Measurements from ENCODE around the gene SUPT6H.
A peak's percentile ranks its signal among the peaks of the same experiment; 100 is the strongest.

The SUPT6H gene

DNA sequence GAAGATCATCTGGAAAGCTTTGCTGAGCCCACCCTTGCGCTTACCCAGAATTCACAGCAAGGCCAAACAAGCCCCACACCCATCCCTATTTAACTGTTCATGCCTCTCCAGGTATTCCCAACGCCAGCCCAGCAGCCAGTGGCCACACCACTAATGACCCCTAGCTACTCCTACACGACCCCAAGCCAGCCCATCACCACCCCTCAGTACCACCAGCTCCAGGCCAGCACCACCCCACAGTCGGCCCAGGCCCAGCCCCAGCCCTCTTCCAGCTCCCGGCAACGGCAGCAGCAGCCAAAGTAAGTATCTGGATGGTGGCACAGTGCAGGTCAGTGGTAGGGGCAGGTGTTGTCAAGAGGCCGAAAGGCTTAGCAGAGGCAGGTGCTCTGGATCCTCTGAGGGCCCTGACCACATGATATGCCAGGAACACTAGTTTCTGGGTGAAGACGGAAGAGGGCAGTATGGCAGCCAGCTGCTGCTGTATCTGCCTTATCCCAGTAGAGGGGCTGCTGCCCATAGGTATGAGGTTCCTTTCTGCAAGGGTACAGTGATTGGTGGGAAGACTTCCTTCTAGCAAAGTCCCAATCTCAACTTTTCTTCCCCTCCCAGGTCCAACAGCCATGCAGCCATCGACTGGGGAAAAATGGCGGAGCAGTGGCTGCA, 39.0 kb downstream of the SUPT6H start:
- no peak for DNase-seq (ENCODE audit: low read depth in 2 of 2)

GRCh38 chr17:28702026-28702751, 40.2 kb downstream of the SUPT6H start:
- DNase-seq (ENCODE audit: low read depth in 2 of 2), result no peak

DNA sequence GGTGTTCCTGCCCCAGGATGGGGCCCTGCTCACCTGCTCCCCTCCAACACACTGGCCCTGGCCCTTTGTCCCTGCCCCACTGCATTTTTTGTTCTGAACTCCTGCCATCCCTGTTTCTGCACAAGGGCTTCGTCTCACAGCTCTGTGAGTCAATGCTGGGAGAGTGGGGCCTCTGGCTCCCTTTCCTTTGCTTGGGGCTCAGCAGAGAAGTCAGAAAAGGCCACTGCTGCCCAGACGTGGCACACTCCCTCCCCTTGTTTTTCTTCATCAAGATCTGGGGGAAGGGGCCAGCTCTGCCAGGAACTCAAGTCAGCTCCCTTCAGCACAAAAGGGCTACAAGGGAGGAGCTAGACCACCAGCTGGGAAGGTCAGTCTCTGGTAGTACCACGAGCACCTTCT, 40.7 kb downstream of the SUPT6H start:
- no peak for DNase-seq (ENCODE audit: low read depth in 2 of 2)

- DNase-seq (ENCODE audit: low read depth in 2 of 2), result no peak
These were observed 41.7 kb downstream of the SUPT6H start for GRCh38 chr17:28703552-28704218.

- no peak for DNase-seq (ENCODE audit: low read depth in 2 of 2)
These were observed 42.3 kb downstream of the SUPT6H start for GRCh38 chr17:28704219-28704858.

GRCh38 chr17:28705074-28705659, 43.2 kb downstream of the SUPT6H start:
- no peak for DNase-seq (ENCODE audit: low read depth in 2 of 2)

GRCh38 chr17:28705728-28706334, 43.8 kb downstream of the SUPT6H start:
- DNase-seq (ENCODE audit: low read depth in 2 of 2), result no peak

GRCh38 chr17:28706471-28707338, 44.7 kb downstream of the SUPT6H start:
- no peak for DNase-seq (ENCODE audit: low read depth in 2 of 2)

DNA sequence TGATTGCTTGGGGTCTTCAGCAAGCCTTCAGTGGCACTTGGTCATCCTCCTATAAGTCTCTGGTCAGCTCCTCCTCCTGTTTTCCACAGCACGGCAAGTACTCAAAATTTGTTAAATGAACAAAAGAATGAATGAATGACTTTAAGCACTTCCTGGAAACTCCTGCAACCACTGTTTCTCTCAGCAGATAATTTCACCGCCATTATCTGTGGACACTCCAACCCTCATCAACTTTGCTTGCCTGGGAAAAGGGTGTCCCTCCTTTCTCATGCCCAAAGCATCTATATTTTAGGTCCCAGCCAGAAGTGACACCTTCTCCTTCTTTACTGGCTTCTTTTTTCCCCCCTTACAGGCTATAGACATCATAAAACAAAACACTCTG, 45.3 kb downstream of the SUPT6H start:
- no peak for DNase-seq (ENCODE audit: low read depth in 2 of 2)

DNA sequence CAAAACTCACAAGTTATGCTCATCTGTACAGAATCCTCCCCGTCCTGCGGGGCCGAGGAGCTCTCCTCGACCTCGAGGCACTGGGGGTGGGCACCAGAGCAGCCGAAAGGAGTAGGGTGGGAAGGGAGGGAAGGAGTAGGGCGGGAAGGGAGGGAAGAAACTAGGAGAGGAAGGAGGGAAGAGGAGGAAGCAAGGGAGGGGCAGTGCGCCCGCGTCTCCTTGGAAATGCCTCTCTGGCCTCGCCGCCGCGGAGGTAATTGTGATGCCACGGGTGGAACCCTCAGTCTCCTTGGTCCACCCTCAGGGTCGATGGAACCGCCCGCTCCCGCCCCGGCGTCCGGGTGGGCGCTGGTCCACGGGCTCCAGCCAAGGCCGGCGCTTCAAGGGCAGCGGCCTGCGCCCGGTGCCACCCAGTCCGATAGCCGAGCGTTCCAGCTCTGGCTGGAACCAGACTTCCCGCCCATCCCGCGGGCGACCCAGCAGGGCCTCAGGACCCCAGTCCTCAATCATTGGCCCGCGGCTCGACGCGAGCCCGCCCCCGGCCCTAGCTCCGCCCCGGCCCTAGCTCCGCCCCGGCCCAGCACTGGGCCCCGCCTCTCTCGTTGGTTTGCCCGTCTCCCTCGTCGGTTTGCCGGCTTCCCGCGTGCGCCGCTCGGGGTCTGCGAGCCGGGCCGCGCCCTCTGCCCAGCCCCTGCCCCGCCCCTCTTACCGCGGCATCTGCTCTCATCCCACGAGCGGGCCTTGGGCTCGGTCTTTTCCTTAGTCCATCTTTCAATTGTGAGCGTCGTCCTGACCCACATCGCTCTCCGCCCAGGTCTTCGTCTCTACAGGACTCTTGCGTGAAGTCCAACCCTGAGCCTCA, 49.1 kb downstream of the SUPT6H start:
- peak; percentile 79 to 88 for DNase-seq (ENCODE audit: low read depth in 2 of 2)

- DNase-seq (ENCODE audit: low read depth in 2 of 2), result no peak
These were observed 49.7 kb downstream of the SUPT6H start, which contains the start of gene PROCA1 for GRCh38 chr17:28711723-28712031. TSS of gene PROCA1 (minus strand) at chr17:28711888. CDS start at chr17:28711660, 228 bp downstream.

- DNase-seq (ENCODE audit: low read depth in 2 of 2), result peak in 1 of 2 donors; percentile 57
These were observed 50.2 kb downstream of the SUPT6H start for GRCh38 chr17:28712032-28712704.

DNA sequence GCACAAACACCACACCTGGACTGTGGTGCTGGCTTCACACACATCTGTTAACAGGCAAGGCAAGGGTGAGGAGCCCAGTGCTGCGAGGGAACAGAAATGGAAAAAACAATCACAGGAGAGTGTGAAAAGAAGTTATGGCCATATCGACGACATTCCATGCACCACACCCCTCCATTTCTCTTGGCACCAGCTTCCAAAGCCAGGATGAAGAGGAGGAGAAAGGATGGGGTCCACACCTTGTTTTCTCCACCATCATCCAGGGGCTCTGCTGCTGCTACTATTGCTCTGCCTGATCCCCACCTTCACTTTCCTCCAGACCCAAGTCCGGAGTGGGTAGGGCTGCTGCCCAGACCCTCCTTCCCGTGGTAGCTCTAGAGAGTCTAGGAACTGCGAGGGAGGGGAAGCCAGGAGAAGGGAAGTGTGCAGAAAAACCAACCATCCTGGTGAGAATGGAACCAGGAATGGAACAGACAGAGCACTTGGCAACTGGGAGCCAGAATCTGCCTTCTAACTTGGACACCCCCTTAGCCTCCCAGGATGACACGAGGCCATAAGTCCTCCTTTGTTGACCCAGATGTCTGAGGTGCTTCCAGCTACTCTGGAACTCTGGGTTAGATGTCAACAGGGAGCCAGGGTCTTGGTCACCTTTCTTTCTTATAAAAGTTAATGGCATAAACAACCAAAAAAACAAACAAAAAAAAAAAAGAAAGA, 50.9 kb downstream of the SUPT6H start:
- no peak for DNase-seq (ENCODE audit: low read depth in 2 of 2)

GRCh38 chr17:28714281-28714680, 52.3 kb downstream of the SUPT6H start:
- DNase-seq (ENCODE audit: low read depth in 2 of 2), result no peak

DNA sequence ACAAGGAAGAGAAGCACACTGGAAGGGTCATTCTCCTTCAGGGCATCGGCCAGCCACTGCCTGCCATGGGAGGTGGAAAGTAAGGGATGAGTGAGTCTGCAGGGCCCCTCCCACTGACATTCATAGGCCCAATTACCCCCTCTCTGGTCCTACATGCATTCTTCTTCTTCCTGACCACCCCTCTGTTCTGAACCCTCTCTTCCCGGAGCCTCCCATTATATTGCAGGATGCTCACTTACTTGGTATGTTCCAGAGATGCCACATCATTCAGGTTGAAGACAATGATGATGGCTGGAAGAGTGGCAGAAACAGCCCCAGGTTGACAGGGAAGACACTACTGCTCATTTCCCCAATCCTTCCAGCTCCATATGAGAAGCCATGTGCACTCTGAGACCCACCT, 53.2 kb downstream of the SUPT6H start:
- no peak for DNase-seq (ENCODE audit: low read depth in 2 of 2)

GRCh38 chr17:28716740-28717577, 55.0 kb downstream of the SUPT6H start:
- no peak for DNase-seq (ENCODE audit: low read depth in 2 of 2)

DNA sequence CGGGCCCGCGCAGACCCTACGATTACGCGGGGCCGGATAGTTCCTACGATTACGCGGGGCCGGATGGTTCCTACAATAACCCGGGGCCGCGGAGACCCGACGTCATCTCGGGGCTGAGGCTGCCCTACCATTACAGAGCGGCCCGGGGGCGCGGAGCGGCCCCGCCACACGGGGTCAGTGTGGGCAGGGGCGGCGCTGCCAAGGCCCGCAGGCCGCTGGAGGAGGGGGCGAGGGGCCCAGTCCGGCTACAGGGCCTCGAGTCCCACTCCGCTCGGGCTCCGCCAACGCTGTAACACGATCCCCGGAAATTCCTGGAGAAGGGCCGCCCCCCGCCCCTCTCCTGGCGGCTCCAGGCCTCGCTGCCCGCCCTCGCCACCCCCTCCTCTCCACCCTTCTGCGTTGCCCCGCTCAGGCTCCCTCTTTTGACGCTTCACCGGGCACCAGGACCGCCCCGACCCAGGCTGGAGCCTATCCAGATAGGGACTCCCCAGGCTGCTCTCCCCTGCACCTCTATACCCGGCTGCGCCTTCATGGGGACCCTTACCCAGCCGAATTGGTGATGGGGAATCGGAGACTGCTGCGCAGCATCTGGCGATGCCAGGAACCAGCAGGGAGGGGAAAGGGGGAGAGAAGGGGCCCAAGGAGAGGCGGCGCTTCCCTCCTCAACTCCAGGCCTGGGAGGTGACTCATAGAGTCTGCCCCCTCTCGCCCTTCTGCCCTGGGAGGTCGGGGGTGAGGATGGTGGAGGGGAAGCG, 55.8 kb downstream of the SUPT6H start, which contains the start of gene RAB34:
TSS of gene RAB34 (minus strand) at position 291 of the 755 bp plus-strand sequence. CDS start 602 bp downstream, outside the sequence.
- DNase-seq (ENCODE audit: low read depth in 2 of 2), result no peak
